ENCODE data around the gene IRAK2.

Gene IRAK2

DNA sequence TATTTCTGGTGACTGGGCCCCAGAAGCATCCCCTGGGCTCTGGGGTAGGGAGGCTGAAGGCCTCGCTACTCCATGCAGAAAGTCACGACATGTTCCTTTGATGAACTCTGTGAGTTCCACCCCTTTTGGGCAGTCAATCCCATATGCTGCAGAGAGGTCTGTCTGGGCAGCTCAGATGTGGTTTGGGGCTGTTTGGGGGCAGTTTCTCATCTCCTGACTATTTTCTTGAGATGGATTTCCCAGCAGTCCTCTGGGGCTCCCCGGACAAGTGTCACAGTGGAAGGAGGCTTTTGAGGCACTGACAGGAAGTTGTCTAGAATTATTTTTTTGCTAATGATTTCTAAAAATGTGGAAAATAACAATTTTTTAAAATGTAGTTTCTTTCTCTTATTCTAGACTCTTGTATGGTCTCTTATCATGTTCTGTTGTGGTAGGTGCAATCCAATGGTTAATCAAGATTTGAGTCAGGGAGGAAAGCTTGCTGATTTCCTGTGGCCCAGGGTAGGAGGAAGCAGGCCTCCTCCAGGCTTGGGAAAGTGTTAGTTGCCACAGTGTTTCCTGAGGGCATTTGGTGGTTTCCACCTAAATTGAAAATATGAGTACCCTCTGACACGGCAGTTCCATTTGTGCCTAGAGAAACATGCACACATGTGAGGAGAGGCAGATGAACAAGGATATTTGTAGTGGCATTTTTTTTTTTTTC is 63.7 kb downstream of the IRAK2 start:
- DNase-seq, result no peak

- DNase-seq, result no peak
Measured at GRCh38 chr3:10229576-10229975, 64.9 kb downstream of the IRAK2 start.

DNA sequence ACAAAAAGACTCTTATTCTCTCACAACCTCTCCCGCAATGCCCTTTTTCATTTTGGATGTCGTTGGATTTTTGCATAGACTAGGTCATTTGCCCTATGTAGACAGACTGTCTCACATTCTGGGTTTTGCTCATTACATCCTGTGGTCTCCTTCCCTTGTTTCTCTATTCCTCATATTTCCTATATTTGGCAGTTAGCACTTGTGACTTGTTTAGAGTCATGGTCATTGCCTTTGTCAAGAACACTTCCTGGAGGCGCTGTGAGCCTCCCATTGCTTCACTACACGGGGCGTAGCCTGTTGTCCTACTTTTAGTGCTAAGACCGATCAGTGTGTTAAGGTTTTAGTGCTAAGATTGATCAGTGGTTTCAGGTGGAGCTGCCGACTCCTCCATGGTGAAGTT is 67.4 kb downstream of the IRAK2 start:
- DNase-seq, result no peak

DNA sequence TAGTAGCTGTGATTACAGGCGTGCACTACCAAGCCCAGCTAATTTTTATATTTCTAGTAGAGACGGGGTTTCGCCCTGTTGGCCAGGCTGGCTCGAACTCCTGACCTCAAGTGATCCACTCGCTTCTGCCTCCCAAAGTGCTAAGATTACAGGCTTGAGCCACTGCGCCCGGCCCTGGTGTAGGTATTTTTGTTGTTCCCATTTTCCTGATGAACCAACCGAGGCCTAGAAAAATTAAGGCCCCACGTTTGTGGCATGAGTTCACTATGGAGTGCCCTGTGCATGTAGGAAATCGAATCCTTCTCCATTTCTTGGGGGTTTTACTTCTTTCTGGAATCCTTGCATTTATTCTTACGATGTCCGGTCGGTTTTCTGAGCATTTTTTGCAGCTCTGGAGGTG is 69.3 kb downstream of the IRAK2 start:
- no peak for DNase-seq

GRCh38 chr3:10234526-10235230 is 70.0 kb downstream of the IRAK2 start:
- DNase-seq, result no peak

GRCh38 chr3:10235551-10235950 is 70.8 kb downstream of the IRAK2 start:
- DNase-seq, result no peak

- no peak for DNase-seq
Measured at GRCh38 chr3:10238345-10239183, 73.8 kb downstream of the IRAK2 start.

GRCh38 chr3:10240799-10241198 is 76.1 kb downstream of the IRAK2 start:
- DNase-seq, result no peak

DNA sequence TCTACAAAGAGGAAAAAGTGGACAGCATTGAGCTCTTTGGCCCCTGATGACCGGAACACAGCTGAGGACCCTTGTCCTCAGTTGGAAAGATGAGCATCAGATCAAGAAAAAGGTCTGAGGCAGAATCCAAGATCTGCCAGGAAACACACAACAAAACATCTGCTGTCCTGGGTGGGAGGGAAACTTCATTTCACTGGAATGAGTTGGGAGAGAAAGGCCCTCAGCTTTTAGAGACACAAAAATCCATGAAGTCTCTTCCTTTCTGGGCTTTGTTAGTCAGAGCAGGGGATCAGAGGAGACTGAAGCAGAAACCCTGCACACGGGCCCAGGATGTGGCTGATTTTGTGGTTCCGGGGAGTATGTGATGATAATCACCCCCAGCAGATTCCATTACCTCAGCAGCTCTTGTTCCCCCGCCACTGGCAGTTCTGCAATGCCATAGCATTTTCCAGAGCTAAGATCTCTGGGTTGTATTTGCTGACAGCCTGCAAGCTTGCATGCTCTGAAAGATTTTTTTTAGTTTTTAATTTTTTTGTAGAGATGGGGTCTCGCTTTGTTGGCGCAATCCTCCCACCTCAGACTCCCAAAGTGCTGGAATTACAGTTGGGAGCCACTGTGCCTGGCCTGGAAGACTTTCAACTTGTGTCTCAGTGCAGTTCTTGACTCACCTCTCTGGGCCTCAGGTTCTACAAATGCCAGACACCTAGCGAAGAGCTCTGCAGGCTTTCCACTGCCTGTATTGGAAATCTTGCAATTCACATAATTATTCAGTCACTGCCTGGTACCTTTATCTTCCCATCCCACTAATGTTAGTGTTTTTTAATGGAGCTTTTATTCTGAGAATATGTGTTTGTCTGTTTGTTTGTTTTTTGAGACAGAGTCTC is 77.7 kb downstream of the IRAK2 start:
- no peak for DNase-seq

- no peak for DNase-seq
Measured at GRCh38 chr3:10244009-10244408, 79.3 kb downstream of the IRAK2 start.

- no peak for DNase-seq
Measured at GRCh38 chr3:10245081-10245712, 80.5 kb downstream of the IRAK2 start.

GRCh38 chr3:10247679-10248183 is 83.0 kb downstream of the IRAK2 start:
- DNase-seq, result no peak

DNA sequence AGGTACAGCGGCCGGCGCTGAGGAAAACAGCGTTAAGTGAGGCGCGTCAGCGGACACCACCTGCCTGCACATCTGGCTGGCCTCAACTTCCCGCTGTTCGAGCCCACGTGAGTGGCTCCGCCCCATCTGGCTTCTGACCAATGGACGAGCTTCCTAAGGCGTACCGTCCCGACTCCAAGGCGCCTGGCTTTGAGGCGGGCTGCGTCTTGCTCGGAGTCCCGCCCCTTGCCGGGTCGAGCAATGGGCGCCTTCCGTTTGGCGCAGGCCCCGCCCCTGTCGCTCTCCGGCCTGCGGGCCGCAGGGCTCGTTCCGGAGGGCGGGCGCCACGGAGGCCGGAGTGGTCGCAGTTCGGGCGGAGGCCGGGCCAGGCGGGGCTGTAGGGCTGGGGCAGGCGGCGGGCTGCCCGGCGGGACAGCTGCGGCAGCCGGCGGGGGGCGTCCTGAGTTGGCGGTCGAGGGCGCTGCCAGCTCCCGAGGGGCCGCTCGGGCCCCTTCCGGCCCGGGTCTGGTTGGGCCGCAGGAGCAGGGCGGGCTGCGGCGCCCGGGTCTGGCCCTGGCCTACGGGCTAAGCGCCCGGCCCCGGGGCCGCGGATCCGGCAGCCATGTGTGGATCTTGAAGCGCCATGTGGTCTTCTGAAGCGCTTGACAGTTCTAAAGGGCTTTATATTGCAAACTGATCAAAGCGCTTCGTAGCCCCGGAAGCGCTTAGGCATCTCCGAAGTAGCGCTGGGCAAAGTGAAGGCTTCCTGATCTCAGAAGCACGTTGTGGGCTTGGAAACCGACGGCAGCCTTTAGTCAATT is 83.7 kb downstream of the IRAK2 start, which contains the start of gene TATDN2:
Gene TATDN2, plus strand, starts transcription at position 276 of the 800 bp plus-strand sequence. CDS start 742 bp downstream, outside the sequence.
- peak; percentile 74 for DNase-seq

DNA sequence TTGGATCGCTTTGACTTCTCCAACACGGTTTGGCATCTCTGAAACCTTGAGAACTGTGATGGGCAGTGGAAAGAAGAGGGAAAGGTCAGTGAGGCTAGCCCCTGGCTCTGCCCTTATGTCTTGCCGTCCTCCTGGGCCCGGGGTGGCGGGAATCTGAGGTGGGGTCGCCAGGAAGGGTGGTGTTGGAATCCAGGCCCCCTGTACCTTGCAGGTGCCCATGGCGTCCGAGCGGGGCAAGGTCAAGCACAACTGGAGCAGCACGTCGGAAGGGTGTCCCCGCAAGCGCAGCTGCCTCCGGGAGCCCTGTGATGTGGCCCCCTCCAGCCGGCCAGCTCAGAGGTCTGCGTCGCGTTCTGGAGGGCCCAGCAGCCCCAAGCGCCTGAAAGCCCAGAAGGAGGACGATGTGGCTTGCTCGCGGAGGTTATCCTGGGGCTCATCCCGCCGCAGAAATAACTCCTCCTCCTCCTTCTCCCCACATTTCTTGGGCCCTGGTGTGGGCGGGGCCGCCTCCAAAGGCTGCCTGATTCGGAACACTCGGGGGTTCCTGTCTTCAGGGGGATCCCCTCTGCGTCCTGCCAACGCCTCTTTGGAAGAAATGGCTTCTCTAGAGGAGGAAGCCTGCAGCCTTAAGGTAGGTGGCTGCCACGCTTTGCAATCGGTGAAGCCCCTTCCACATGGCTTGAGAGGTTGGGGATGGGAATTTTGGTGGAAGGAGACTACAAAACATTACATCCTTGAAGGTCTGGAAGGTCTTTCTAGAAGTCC is 84.4 kb downstream of the IRAK2 start:
- no peak for DNase-seq

GRCh38 chr3:10249833-10250232 is 85.1 kb downstream of the IRAK2 start:
- DNase-seq, result no peak

GRCh38 chr3:10251006-10251405 is 86.3 kb downstream of the IRAK2 start:
- DNase-seq, result no peak

DNA sequence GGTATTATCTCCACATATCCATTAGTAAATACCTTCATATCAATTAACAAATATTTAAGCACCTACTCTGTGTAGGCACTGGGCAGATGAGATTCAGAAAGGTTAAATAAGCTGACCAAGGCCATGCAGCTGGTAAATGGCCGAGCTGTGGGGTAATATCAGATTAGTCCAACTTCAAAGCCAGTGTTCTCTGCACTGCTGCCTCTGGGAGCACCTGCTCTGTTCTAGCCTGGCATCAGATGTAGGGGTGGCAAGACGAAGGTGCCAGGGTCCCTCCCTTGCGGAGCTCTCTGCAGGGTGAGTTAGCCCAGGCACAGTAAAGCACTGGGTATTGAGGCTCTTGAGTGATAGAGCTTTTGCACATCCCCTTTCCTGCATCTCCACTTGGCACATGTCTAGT is 89.0 kb downstream of the IRAK2 start:
- DNase-seq, result no peak

DNA sequence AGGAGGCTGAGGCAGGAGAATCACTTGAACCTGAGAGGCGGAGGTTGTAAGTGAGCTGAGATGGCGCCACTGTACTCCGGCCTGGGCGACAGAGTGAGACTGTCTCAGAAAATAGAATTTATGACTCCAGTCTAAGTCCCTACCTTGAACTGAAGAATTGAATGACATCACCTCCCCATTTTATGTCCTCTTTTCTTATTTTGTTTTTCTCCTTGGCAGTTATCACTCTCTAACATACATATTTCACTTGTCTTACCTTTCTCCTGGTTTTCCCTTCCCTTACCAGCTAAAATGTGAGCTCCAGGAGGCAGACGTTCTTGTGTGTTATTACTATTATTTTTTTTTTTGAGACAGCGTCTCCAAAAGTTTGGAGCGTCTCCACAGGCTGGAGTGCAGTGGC is 91.1 kb downstream of the IRAK2 start:
- no peak for DNase-seq

- no peak for DNase-seq
Measured at GRCh38 chr3:10259036-10259435, 94.3 kb downstream of the IRAK2 start.

- no peak for DNase-seq
Measured at GRCh38 chr3:10259798-10260197, 95.1 kb downstream of the IRAK2 start.
